HG03520 (cell line): ENCODE measurements around the gene UQCRC1.

Experiments
- ATAC-seq: cut with Tn5 transposase; IDR thresholded peaks from one replicate; pipeline ENCODE4 v1.9.1; 2021; ENCODE audit warnings: mild to moderate bottlenecking, moderate library complexity; ENCODE audit not compliant: unreplicated experiment

The UQCRC1 gene

DNA sequence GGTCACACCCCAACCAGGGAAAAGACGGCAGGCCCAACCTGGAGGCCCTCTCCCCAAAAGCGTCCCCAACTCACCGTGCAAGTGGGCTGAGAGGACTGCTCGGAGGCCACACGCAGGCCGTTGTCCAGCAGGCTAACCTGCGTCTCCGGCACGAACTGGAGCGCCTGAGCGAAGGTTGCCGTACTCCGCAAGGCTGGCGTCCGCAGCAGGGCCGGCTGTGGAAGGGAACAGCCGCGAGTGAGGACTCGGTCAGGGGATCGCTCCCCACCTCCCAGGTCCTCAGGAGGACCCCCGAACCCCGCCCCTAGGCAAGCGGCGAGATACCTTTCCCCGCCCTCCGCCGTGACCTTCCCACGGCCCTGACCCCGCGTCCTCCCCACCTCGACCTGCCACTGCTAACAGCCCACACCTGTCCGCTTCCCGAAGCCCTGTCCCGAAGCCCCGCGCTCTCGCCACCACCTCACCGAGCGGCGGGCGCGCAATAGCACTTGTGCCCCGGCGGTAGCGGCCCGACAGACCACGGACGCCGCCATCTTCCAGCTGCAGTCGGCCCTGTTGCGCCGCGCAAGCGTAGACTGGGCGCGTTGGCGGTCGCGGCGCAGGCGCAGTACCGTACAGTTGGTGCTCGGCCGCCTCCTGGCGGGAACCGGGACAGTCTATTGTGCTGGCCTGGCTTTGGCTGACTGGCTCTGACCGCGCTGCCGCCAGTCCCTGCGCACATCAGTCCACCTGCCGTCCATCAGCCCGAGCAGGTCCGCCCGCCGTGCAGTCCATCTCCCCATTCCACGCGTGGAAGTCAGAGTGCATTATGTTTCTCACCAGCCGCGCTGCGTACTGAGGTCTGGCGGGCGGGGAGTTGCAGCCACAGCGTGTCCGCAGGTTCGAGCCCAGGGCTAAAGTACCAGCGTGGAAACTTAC lies at the start of gene UQCRC1:
Gene UQCRC1 (minus strand): TSS at position 559 of the 918 bp plus-strand sequence. CDS start 26 bp downstream, at position 533.
- peak; percentile 97 for ATAC-seq

DNA sequence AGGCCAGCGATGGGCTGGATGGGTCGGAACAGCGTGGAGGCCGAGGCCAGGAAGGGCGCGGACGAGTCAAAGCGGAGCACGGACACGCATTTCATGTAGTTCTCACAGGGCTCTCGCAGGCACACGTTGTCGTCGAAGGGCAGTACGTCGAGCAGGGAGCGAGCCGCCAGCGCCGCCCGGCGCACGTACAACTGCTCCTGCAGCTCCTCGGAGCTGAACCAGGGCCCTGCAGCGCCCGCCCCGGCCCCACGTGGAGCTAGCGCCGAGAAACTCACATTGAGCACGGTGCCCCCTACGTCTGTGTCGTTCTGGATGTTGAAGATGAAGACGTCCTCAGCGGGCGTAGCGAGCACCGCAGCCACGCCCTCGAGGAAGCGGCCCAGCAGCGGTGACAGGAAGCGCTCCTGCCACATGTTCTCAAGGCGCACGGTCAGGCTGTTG lies 47.4 kb upstream of the UQCRC1 start:
- ATAC-seq: no peak

DNA sequence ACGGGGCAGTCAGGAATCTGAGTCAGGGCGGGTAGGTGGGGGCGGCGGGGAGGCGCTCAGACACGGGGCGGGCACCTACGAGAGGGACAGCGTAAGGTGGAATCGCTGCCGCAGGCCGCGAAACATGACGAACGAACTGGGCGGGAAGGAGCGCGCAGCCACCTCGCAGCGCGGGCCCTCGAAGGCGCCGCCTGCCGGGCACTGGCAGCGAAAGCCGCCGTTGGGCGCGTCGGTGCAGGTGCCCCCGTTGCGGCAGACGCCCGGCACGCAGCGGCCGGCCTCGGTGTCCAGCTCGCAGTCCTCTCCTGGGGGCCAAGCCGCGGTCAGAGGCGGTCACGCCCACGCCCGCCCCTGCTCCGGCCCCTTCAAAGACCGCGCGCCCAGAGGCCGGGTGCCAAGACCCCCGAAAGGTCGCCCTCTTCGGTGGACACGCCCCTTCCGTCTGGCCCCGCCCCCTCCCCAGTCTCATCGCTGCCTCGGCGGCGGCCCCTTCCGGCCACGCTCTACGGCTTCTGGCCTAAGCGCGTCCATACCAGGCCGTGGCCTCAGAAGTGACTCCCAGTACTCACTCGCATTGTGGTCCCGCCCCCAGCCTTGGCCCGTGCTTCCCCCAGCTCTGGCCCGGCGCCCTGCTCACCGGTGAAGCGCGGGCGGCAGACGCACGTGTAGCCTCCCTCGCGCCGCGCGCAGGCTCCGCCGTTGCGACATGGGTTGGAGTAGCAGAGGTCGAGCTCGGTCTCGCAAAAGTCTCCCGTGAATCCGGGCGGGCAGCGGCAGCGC lies 46.8 kb upstream of the UQCRC1 start:
- ATAC-seq: no peak

DNA sequence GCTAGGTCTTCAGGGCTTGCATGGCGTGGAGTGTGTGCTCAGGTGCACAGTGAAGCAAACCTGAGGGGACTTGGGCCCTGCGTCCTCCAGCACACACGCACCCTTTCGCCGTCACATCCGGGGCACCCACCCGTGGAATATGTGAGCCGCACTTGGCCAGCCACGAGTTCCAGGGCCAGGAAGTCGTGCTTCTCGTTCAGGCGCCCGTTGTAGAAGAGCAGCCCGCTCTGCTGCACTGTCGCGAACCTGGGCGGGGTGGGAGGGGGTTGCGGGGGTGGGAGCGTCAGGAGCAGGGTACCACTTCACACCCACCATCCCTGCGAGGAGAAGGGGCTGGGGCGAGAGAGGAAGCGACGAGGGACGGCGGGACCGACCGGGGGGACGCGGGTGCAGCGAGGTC lies 46.2 kb upstream of the UQCRC1 start:
- no peak for ATAC-seq

DNA sequence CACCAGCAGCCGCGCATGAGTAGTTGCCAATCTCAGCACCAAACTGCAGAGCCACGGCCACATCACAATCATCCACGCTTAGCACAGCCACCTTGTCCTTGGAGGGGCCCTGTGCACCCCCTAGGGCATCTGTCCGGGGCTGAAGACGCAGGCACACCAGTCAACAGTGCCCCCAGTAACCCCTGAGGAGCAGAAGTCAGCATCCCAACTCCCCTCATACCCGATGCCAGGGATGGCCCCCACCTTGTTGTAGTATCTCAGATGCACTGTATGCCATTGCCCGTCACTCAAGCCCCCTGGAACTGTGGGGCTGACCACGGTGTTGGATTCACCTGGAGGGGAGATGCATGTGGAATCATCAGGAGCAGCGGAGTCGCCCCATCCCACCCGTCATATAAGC lies 45.6 kb upstream of the UQCRC1 start:
- ATAC-seq: no peak

DNA sequence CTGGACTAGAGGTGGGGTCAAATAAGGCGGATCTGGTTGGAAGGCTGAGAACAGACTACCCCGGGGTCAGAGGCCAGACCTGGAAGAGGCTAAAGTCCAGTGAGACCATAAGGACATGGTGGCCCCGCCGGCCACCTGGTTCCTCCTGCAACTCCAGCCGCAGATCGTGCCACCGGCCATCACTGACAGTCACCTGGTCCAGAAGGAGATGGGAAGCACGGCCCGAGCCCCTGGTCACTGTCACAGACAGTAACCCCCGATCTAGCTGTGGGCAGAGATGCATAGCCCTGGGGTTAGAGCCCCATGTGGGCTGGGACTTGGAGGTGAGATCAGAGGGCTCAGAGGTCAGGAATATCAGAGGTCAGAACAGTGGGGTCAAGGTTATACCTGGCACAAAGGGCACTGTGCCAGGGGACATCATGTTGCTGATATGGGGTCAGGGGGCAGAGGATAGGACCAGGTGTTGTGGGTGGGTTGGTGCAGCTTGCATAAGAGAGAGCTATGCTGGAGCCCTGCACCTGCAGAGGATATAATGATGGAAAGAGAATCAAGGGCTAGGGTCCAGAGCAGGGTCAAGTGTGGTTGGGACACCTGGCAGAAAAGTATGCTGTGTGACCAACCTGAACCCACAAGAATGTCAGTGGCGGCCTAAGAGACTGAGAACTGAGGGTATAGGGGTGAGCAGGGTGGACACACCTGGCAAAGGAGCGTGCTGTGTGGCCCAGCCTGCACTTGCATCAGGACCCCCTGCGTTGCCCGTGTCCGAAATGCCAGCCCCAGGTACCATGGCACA lies 43.7 kb upstream of the UQCRC1 start:
- ATAC-seq: no peak

DNA sequence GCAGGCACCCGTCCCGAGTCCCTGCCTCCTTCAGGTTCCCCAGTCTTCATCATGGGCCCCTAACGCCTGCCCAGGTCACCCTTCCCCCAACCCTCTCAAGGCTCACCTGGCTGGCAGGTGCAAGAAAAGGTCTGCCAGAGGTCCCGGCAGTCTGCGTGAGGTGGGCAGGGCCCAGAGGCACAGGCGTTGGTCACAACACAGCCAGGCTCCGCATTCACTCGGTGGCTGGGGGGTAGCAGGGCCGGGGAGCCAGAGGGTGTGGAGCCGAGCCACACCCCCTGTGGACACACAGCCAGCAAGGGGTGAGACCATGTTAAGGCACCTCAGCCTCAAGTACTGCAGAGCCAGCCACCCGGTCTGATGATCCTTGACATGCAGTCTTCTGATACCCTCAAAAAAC lies 42.3 kb upstream of the UQCRC1 start:
- no peak for ATAC-seq

DNA sequence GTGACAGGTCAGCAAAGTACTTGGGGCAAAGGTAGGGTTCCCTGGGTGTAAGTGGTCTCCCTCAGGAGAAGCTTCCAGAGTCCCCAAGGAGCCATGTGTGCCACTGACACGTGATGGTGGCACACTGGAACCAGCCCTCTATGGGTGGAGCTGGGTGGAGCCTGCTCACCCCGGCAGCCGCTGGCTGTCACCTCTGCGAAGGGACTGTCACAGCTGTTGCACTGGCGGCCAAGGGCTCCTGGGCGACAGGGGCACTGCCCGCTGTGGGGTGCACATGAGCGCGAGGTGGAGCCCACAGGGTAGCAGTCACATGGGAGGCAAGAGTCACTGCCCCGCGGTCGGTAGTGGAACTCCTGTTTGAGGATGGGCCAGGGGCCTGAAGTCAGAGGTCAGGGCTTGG lies 41.3 kb upstream of the UQCRC1 start:
- ATAC-seq: no peak

DNA sequence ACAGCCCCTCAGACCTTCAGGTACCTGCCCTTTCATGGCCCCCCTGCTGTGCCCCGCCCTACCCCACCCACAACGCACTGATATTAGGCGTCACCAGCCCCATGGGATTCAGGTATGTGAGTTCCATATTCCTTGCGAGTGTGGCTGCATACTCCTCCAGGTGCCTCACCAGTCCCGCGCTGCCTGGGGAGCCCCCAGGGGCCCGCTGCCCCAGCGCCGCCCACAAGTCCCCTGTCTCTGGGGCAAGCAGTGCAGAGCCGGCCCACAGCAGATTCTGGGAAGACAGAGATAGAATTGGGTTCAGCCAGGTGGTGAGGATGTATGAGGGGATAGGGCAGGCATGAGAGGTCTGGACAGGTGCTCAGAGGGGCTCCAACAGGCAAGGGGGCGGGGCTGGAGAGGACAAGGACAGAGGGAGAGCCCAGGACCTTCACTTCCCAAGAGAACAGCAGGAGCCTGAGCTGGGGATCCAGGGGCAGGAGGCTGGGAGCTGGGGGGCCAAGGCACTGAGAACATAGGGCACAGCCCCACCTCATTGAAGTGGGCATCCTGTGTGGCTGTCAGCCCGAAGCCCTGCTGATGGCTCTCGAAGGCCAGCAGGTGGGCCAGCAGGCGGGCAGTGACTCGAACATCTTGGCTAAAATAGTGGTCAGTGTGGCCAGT lies 38.9 kb upstream of the UQCRC1 start:
- no peak for ATAC-seq

DNA sequence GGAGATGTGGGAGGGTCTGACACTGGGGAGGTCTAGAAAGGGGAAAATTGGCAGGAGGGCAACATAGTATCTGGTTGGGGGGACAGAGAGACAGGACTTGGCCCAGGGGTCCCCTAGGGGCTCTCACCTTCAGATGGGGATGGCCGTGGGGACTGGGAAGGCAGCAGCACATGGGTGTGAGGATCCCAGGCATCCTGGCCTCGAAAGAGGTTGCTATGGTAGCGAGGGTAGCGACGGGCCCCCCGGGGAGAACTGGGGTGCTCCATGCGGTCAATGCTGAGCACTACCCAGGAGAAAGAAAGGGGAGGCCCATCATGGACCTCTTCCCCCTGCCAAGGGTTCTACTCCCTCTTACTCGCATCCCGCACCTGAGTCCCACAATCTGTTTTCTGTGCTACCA lies 38.3 kb upstream of the UQCRC1 start:
- ATAC-seq: no peak

DNA sequence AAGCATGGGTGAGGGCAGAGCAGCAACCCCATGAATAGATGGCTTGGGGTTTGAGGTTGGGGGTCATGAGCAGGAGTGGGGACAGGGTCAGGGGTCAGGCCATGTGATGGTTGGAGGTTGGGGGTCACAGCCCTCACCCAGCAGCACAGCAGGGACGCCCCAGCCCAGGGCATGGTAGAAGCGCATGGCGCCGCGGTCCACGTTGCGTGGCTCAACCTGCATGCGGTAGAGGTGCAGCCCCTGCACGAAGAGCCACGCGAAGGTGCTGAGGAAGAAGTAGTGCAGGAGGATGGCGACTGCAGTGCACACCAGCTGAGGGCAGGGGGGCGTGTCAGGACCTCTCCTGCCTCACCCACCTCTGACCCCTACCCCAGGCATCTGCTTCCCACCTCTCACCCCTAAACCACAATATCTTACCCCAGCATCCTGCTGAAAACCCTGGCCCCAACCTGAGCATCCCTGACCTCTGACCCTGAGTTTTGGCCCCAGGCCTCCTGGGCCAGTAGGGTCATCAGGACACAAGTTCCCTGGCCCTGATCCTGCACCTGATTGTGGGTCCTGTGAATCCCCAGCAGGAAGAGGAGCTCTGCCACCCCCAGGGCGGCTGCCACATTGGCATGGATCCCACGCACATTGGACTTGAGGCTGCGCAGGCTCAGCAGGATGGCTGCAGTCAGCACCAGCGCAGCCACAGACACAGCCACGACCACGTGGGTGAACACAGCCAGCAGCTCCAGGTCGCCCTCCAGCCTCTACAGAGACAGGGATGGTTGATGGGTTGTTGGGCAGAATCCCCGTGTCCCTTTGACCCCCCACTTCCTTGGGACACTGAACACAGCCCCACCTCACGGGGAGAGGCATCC lies 35.7 kb upstream of the UQCRC1 start:
- no peak for ATAC-seq

DNA sequence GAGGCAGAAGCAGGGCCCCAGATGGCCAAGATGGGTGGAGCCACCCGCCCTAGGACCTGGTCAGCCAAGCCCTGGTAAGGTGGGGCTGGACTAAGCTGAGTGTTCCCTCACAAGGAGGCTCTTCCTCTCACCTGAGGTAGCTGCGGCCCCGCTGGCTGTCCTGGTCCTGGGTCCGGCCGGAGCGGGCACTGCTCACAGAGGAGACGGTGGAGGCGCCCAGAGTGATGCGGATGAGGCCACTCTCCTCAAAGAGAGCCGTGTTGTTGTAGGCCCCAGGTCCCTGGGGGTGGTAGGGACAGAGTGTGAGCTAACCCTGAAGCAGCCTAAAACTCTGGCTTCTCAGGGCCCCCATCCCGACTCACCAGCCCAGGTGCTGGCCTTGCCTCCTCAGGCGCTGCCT lies 33.2 kb upstream of the UQCRC1 start:
- no peak for ATAC-seq

DNA sequence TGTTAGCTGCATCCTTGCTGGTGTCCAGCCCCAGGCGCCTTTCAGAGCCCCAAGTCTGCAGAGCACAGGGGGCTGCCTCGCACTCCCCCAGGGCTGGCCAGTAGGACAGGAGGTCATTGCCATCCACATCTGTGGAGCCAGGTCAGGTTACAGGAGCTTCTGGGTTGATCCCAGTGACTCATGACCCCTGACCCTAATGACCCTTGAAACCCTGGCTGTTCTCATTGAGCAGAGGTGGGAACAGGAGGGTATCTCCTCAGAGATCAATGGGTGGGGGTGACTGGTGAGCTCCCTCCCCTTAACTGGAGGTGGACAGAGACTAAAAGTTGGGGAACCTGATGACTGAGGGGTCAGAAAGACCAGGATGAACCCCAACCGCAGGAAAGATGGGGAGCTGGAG lies 31.9 kb upstream of the UQCRC1 start:
- ATAC-seq: no peak

DNA sequence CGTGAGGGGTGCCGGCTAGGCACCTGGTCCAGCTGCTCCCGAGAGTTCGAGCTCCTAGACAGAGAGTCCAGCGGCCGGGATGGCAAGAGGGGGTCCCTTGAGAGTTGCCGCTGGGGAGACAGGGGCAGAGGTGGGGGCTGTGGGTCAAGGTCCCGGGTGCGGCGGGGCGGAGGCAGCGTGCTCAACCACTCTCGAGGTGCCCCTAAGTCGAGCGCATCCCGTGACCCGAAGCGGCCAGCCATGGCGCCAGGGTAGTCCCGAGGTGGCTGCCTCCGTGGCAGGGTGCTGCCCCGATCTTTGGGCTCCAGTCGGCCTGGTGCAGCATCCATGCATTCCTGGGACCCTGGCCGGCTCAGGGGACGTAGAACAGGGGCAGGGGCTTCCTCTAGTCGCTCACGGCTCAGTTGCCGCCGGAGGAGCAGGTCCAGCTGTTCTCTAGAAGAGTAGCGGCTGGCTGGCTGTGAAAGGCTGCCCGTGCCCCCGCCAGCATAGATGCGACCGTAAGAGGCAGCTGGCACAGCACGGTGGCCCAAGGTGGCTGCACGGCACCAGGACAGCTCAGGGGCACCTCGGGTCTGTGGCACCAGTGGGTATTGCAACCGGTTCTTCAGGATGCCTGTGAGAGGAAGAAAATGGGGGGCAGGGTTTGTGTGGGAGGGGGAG lies 30.6 kb upstream of the UQCRC1 start:
- no peak for ATAC-seq

DNA sequence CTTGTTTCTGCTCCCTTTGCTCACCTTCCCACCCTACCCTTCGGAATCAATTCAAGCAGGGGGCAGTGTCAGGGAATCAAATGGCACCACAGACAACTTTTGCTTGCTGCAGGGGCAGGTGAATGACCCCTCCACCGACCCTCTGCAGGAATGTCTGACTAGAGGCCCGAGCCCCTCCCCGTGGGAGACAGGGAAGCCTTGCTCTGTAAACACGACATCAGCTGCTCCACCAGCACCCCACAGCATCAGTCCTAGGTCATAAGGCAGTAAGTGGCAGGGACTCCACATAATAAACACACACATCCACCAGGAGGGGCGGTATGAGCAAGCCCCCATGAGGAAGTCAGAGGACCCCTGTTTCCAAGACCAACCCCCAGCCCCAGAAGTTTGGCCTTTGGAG lies 27.9 kb upstream of the UQCRC1 start:
- no peak for ATAC-seq

DNA sequence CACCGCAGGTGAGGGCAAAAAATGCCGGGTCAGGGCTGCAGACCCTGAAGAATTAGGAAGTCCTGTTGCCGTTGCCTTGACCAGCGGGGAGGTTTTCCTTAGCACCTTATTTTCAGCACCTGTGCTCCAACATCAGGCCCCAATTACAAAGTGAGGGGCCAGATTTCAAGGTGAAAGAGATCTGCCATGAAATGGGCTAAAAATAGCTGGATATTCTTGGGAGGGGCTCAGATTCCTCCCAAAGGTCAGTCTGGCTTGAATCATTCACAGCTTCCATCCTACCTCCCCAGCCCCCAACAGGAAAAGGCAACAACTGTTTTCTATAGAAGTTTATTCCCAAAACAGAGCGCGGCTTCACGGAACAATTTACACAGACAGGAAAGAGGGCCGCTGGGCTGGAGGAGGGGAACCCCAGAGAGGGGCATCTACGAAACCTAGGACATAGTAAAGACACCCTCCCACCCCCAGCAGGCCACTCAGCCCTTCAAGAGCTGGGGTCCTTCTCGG lies 26.8 kb upstream of the UQCRC1 start:
- ATAC-seq: no peak

DNA sequence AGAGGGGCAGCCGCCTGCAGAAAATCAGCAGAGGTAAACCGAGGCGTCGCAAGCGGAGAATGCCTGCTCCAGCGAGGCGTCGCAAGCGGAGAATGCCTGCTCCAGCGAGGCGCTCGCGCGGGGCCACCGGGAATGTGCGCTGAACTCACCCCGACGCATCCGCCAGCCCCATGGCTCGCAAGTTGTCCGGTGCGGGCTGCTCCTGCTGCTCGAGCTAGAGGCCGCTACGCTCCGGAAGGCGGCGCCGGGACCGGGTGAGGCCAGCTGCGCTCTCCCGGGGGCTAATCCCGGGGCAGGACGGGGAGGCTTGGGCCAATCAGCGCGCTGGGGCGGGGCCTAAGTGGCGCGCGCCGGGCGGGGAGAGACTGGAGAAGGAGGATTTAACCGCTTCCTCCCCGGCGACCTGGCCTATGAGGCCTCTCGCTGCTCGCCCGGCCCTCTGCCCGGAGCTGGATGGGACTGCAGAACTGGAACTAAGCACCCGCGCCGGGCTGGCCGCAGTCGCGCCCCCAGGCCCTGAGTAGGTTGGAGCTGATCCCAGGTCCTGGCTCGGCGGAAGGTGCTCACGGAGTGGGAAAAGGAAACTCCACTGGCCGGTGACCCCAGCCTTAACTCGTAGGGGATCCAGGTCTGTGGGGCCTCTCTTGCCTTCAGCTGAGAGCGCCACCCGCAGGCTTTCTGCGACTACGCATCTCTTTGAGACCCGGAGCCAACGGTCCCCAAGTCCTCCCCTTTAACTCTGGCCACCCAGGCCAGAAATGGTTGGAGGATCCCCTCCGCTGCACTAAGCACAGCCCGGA lies 26.0 kb upstream of the UQCRC1 start, which contains the start of gene SLC26A6:
Gene SLC26A6 (minus strand): TSS at position 240 of the 800 bp plus-strand sequence. CDS start 68 bp downstream, at position 172.
- peak; percentile 84 for ATAC-seq

DNA sequence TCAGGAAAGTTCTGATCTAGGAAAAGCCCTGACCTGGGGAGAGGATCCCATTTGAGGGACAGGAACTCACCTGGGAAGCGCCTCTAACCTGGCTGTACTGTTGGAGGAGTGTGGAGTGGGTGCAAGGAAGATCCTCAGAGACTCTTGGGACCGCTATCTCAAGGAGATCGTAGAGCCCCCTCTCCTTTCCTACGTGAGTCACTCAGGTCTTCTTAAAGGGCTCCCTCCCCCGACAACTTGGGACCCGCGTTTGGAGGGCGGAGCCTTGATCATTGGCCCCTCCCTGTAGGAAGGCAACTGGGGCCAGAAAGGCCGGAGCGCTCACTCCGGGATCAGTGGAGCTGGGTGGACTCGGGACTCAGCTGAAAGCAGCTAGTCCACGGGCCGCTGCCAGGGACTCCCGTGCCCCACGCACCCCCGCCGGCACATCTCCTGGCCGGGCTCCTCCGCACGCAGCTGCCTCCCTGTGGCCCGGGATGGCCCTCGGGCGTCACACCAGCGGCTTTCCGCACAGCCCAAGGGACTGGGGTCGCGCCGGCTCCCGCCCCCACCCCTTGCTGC lies 25.3 kb upstream of the UQCRC1 start:
- ATAC-seq: no peak
